GM10248 (cell line): ENCODE results near the gene ADPRHL1.

Experiments used
- CTCF ChIA-PET: fragments of 300-600 bp; sonication (Branson Sonifier 250); formaldehyde crosslinking; extraction: SDS; loops from one replicate; lab custom pipeline; 2021; ENCODE audit warnings: antibody characterized with exemption; lab: Yijun Ruan, JAX
- POLR2A ChIA-PET: fragments of 350-650 bp; sonication (Branson Sonifier 250); formaldehyde crosslinking; extraction: SDS; loops from one replicate; lab custom pipeline; 2020; ENCODE audit warnings: antibody characterized with exemption; lab: Yijun Ruan, JAX
- DNase-seq: peaks from one replicate; pipeline ENCODE4 v3.0.0; 2012; ENCODE audit errors: extremely low spot score
- TF ChIP-seq, protein P1 (sequence below): IDR thresholded peaks from 2 replicates; pipeline ENCODE4 v1.5.1; 2012; ENCODE audit warnings: mild to moderate bottlenecking, low read depth; ENCODE audit errors: extremely low read depth, missing control alignments, control extremely low read depth

The ADPRHL1 gene

DNA sequence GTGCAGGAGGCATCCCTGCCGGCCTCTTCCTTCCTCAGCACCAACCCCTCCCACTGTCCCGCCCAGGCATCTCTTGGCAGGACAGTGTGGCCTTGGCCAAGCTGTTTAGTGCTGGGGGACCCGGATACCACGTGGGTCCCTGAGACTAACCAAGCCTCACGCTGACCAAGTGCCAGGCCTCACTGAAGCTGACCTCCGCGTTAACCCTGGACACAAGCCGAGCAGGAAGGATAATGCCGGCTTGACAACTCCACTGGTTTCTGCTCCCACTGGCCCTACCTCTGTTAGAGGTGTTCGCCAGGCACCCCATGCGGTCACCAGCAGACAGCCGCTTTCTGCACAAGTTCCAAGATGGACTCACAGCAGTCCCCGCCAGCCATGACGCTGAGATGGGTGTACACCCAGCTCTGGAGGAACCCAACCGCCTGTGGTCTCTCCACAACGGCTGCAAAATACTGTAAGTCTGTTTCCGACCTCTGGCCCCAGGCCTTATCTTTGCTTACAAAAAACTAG, 101.7 kb downstream of the ADPRHL1 start:
- DNase-seq, result no peak
- TF ChIP-seq, protein P1, sequence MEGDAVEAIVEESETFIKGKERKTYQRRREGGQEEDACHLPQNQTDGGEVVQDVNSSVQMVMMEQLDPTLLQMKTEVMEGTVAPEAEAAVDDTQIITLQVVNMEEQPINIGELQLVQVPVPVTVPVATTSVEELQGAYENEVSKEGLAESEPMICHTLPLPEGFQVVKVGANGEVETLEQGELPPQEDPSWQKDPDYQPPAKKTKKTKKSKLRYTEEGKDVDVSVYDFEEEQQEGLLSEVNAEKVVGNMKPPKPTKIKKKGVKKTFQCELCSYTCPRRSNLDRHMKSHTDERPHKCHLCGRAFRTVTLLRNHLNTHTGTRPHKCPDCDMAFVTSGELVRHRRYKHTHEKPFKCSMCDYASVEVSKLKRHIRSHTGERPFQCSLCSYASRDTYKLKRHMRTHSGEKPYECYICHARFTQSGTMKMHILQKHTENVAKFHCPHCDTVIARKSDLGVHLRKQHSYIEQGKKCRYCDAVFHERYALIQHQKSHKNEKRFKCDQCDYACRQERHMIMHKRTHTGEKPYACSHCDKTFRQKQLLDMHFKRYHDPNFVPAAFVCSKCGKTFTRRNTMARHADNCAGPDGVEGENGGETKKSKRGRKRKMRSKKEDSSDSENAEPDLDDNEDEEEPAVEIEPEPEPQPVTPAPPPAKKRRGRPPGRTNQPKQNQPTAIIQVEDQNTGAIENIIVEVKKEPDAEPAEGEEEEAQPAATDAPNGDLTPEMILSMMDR, result no peak
- ChIA-PET POLR2A (interaction anchor here (0.5 kb wide), 1 partner anchor 51 kb away, joined by 4 read pairs; no protein-coding TSS in a partner anchor), CTCF (no interaction called here)

DNA sequence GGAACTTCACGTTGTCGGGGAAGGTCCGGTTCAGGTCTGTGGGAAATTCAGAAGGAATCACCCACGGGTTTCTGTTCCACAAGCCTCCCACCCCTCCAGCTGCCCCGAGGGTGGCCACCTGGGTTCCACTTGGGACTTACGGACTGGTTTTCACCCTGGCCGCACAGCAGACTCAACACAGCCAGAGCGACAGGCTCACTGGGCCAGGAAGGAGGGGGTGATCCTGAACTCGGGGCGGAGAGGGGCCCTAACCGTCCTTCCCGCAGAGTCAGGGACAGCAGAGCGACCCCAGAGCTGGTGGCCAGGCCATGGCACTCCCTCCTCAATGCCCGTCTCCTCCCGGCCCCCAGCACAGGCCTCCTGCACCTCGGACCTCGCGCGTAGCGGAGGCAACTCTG, 102.4 kb downstream of the ADPRHL1 start:
- POLR2A ChIA-PET, result no interaction called here
- CTCF ChIA-PET, result no interaction called here
- TF ChIP-seq, protein P1, result no peak
- DNase-seq, result no peak

DNA sequence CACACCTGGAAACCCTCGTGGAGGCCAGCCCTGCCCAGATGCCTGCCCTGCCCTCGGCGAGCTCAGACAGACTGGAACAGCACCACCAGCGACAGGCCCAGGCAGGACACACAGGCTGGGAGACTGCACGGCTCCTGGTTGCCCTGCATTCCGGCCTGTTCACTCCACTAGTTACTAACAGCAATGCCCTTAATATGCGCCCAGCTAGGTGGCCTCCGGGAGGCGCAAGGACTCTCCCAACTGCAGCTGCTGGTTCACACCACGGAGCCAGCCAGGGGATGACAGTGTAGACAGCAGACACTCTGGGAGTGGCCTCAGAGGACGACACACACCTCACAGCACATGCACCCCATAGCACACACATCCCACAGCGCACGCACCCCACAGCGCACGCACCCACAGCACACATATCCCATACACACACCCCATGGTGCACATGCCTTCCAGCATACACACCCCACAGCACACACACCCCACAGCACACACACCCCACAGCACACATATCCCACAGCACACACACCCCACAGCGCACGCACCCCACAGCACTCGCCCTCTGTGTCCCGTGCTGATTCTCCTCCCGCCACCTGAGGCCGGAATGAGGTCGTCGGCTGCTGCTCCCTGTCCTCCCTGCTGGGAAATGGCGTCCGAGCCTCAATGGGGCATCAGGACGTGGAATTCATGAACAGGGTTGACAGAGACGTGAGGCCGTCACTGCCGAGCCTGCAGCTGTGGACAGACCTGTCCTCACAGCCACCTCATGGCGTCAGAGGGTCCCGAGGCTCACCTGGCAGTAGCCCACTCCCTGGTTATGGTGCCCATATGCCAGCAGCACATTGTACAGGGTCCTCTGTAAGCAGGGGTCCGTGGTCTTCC, 103.0 kb downstream of the ADPRHL1 start:
- ChIA-PET CTCF (interaction anchor here (1.7 kb wide), 1 partner anchor 9 kb away, joined by 5 read pairs; no protein-coding TSS in a partner anchor), POLR2A (no interaction called here)
- TF ChIP-seq, protein P1, result no peak
- DNase-seq, result no peak
